ENCODE measurements around the gene TPSD1.
"Not testable (repeated sequence)": the region's sequence is repeated elsewhere in the genome, so short reads cannot be mapped to it uniquely, and the experiment has no call there.

TPSD1 gene

DNA sequence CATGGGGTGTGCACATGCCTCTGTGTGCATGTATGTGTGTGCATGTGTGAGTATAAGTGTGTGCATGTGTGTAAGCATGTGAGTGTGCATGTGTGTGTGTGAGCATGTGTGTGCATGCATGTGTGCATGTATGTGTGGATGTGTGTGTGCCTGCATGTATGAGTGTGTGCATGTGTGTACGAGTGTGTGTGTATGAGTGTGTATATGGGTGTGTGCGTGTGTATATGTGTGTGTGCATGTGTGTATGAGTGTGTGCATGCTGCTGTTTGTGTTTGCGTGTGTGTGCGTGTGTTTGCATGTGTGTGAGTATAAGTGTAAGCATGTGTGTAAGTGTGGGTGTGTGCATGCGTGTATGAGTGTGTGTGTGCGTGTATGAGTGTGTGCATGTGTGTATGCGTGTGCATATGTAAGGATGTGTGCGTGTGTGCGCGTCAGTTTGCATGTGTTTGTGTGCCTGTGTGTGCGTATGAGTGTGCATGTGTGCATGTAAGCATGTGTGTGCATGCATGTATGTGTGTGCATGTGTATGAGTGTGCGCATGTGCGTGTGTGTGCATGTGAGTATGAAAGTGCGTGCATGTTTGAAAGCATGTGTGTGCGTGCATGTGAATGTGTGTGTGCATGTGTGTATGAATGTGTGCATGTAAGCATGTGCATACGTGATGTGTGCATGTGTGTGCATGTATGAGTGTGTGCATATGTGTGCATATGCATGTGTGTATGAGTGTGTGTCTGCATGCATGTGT is 8.6 kb downstream of the TPSD1 start:
- no peak for DNase-seq

DNA sequence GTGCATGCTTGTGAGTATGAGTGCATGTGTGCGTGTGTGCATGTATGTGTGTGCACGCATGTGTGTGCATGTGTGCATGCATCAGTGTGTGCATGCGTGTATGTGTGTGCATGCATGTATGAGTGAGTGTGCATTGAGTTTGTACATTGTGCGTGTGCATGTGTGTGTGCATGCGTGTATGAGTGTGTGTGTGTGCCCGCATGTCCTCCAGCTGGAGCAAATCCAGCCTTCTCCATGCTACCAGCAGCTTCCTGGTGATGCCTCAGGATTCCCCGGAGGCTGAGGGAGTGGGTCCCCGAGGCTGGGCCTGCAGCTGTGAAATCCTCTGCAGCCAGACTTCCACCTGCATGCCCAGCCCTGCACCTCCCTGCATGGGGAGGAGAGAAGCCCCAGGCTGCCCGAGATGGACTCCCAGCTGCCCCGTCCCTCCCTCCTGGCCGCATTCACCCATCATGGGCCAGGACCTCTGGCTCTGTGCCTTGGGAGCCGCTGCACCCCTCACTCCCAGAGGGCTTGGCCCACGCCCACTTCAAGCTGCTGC is 9.3 kb downstream of the TPSD1 start:
- DNase-seq = no peak

DNA sequence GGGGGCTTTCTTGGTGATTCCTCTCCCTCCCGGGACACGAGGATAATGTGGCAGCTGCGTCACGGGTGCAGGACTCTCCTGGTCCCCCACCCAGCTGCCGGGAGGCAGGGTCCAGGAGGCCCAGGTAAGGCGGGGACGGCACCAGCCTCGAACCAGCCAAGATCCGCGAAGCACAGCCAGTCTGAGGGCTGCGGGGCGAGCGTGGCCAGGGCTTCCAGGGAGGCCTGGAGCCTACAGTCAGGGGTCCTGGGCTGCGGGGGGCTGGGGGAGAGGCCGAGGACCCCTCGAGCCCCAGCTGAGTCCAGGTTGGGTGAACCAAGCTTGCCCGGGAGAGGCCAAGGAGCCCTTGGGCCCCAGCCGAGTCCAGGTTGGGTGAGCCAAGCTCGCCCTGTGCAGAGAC is 10.0 kb downstream of the TPSD1 start:
- DNase-seq = no peak

DNA sequence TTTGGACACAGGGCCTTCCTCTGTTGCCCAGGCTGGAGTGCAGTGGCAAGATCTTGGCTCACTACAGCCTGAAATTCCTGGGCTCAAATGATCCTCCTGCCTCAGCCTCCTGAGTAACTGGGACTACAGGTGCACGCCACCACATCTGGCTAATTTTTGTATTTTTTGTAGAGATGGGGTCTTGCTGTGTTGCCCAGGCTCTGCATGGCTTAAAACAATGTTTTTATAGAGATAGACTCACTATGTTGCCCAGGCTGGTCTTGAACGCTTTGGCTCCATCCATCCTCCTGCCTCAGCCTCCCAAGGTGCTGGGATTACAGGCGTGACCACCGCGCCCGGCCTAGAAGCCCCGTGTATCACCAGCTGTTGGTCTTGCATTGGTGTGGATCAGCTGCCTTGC is 13.5 kb downstream of the TPSD1 start:
- DNase-seq = not testable (repeated sequence)

DNA sequence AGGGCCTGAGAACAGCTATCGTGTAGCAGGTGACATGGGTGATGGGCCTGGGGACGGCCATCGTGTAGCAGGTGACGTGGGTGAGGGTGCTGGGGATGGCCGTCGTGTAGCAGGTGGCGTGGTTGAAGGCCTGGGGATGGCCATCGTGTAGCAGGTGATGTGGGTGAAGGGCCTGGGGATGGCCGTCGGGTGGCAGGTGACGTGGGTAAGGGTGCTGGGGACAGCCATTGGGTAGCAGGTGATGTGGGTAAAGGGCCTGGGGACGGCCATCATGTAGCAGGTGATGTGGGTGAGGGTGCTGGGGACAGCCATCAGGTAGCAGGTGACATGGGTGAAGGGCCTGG is 15.5 kb downstream of the TPSD1 start:
- no peak for DNase-seq

DNA sequence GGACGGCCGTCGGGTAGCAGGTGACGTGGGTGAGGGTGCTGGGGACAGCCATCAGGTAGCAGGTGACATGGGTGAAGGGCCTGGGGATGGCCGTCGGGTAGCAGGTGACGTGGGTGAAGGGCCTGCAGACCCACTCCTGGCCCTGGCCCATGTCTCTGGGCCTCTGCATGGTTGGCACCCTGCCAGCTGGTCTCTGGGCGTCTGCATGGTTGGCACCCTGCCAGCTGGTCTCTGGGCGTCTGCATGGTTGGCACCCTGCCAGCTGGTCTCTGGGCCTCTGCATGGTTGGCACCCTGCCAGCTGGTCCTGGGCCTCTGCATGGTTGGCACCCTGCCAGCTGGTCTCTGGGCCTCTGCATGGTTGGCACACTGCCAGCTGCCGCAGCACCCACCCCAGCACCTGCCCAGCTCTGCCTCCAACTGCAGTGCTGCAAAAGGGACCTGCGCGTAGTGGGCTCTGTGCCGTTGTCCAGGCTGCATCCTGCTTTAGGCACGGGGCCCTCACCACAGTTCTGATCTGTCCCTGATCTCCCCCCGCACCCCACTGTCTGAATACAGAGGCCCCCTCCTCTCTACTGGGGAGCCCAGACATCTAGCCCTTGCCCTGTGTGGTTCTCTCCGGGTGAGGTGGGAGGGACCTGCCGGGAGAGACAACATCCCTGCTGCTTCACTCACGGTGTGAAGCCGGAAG is 16.0 kb downstream of the TPSD1 start:
- peak; percentile 24 for DNase-seq

DNA sequence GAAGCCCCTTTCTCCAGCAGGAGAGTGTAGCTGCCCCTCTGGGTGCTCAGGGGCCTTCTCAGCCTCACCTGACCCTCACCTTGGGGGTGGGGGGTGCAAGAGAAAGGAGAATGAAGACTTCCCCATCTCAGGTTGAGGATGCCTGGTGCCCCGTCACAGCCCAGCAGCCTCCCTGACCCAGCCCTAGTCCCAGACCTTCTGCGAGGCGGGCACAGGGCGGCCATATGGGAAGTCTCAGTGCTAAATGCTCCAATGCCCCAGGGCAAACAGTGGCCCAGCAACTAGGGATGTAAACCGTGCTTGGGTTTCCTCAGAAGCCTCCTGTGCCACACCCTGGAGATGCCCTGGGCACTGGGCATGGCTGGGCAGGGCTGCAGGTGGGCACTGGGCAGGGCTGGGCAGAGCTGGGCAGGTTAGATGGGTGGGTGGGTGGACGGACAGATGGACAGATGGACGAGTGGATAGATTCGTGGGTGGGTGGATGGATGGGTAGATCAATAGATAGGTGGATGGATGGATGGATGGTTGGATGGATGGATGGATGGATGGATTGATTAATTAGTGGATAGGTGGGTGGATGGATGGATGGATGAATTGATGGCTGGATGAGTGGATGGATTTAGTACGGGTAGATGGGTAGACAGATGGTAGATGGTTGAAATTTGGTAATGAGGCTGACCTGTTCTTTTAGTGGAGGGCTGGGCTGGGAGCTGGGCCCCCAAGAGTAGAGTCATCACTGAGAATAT is 16.8 kb downstream of the TPSD1 start:
- DNase-seq = no peak

DNA sequence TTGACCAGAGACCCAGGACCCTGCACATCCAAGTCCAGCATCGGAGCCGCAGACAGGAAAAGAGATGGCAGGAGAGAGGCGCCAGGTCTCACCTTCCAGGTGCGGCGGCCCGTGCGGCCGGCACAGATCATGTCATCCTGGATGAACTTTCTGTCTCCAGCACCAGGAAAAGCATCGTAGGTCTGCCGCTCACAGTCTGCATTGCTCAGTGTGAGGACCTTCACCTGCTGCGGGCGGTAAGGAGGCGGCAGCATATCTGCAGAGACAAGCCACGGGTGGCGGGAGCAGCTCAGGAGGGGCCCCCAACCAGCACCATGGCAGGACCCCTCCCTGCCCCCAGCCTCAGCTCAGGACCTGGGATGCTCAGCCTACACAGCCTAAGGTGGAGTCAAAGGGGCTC is 17.9 kb downstream of the TPSD1 start:
- DNase-seq = no peak

DNA sequence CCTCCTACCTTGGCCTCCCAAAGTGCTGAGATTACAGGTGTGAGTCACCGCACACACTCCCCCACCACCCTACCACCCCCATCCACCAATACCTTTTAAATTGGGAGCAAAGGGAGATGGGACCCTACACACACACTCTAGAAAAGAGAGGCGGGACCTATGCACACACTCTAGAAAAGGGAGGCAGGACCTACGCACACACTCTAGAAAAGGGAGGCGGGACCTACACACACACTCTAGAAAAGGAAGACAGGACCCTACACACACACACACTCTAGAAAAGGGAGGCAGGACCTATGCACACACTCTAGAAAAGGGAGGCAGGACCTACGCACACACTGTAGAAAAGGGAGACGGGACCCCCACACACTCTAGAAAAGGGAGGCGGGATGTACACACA is 18.9 kb downstream of the TPSD1 start:
- no peak for DNase-seq

DNA sequence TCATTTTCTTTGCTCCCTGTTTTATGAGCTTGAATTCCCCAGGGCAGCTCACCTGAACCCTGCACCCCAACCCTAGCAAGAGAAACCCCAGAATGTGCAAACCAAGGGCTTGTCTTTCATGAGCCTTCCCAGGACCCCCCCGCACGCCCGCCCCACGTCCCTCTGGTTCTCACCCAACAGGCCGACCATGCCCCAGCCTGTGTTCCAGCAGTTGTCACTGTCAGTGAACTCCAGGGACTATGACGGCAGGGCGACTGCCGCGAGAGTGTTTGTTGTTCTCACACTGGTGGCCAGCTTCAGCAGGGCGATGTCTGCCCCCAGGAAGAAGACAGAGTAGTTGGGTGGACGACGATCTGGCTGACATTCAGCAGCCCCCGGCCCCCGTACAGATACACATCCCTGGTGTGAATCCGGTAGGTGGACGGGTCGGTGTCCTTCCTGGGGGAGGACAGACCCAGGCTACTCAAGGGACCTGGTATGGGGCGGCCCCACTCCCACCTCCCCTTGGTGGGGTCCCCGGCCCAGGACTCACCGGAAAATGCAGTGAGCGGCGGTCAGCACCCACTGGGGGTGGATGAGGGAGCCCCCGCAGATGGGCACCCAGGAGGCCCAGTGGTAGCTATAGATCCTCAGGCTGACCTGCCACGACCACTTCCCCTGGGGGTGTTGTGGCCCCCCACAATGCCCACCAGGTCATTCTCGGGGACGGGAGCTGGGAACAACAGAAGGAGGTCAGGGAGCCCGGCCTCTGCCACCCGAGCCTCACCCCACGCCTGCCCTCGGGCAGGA is 20.1 kb downstream of the TPSD1 start:
- no peak for DNase-seq

DNA sequence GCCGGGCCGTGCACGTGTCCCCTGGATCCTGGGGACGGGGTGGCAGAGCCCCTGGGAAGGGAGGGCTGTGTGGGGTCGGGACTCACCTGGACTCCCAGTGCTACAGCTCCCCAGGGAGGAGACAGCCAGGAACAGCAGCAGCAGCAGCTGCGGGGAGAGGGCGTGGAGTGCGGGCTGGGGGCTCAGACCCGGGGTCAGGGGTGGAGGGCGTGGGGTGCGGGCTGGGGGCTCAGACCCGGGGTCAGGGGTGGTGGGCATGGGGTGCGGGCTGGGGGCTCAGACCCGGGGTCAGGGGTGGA is 20.7 kb downstream of the TPSD1 start:
- DNase-seq = no peak

DNA sequence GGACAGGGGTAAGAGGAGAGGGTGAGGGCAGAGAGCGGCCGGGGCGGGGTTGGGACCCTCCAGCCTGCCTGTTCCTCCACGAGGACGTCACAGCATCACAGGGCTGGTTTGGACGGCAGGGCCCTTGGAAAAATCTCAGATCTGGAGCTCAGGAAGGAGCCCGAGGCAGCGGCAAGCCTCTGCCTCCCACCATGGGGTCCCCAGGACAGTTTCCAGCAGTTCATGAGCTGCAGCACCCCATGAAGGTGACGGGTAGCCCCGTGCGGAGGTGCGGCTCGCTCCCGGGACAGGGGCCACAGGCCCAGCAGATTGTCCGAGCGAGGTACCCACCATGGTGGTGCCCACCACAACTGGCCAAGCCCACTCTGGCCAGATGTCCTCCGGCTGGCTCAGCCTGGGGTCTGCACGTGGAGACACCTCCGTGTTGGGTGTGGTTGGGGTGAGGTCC is 21.3 kb downstream of the TPSD1 start:
- no peak for DNase-seq

DNA sequence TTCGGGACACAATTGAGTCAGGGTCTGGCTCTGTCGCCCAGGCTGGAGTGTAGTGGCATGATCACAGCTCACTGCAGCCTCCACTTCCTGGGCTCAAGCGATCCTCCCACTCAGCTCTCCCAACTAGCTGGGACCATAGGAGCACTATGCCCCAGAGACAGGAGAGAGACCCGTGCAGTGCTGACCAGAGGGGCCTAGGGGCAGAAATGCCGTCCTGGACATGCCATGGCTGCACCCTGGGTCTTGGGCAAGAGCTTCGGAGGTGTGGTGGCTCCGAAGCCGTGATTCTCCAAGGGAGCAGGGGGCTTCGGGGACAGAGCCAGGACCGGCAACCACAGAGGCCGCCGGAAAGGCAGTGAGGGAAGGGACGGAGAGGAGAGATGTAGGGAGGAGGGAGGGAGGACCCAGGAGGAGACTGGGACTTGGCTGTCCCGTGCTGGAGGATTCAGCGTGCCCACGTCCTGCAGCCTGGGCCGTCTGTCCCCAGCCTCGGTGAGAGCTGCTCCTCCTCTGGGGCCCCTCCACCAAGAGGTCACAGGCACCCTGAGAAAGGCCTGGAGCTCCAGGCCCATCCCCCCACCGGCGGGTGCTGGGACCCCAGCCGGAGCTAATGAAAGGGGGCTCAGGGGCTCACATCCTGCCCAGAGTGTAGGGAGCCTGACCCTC is 21.9 kb downstream of the TPSD1 start:
- DNase-seq = no peak

DNA sequence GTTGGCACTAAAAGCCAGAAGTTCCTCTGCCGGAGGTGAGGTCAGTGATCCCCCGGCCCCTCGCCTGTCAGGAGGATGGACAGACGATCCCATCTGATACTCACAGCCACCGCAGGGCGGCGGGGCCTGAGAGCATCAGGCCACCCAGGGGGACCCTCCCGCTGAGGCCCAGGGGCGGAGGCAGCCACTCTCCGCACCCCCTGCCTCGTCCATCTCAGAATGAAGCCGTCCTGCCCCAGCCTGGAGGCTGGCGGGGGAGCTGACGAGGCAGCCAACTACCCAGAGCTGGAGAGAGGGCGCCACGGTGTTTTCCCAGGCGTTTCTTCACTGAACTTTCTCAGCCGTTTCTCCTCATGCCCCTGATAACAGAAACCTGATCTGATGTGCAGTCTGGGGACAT is 22.6 kb downstream of the TPSD1 start:
- no peak for DNase-seq

DNA sequence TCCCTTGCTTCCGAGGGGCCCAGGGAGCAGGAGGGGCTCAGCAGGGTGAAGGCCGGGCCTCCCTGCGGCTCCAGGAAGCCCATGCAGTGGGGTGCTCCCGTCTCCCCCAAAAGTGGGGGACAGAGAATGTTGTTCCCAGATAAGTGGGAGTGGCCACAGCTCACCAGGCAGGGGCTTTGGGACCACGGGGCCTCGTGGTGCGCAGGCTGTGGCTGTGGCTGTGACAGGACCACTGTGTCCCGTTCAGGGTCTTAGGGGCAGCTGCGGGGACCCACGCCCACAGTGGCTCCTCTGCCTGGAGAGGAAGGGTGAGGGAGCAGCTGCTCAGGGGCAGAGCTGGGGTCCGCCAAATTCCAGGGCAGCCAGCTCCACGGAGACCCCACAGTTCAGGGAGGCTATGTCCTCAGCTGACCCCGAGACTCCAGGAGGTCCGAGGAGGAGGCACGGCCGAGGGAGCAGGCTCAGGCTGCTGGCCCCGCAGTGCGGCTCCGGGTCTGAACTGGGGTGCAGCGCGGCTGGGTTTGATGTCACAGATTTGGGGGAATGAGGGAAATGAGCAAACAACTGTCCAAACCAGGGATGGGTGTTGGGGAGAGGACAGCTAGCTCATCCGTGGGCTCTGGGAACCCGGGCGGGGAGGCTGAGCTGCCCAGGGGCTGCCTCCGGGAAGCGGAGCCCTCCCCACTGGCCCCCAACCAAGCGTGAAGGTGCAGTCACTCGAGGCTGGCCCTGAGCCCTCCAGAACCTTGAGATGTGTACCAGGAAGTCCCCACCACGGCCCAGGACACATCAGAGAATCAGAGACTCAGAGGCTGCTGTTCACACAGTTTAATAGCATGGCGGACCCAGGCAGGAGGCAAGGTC is 23.4 kb downstream of the TPSD1 start:
- DNase-seq = no peak

DNA sequence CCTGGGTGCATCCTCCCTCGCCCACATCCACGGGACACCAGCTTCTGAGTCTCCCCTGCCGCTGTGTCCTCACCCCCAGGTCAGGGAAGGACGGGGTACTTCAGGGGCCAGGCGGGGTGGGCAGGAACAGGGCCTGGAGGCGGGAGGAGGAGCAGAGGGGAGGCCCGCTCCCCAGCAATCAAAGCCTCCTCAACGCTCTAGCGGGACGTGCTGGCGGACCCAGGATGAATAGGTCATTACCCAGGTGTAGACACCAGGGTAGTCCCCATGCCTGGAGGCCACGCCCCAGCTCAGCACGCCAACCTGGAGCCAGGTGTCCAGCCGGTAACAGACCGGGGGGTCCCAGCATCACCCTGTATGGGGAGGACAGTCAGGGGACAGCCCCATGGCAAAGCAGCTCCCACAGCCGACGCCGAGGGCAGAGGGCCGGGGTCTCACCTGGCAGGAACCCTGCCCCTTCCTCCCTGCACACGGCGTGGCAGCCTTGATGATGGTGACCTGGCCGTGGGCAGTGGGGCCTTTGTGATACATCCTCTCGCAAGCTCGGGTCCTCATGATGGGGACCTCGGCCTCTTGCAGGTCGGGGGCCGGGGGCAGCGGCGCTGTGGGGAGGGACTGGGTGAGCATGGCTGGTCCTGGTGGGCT is 24.2 kb downstream of the TPSD1 start:
- no peak for DNase-seq

DNA sequence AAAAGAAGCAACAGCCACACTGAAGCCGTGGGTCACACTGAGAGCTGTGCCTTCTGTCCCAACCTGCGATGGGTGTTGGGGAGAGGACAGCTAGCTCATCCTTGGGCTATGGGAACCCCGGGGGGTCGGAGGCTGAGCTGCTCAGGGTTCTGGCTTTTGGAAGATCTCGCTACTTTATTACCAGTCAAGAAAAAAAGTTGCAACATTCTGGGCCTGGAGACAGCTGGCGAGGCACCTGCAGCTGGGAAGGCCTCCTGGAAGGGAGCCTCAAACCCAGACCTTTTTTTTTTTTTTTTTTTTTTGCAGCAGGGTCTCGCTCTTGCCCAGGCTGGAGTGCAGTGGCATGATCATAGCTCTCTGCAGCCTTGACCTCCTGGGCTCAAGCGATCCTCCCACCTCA is 24.9 kb downstream of the TPSD1 start:
- DNase-seq = no peak

DNA sequence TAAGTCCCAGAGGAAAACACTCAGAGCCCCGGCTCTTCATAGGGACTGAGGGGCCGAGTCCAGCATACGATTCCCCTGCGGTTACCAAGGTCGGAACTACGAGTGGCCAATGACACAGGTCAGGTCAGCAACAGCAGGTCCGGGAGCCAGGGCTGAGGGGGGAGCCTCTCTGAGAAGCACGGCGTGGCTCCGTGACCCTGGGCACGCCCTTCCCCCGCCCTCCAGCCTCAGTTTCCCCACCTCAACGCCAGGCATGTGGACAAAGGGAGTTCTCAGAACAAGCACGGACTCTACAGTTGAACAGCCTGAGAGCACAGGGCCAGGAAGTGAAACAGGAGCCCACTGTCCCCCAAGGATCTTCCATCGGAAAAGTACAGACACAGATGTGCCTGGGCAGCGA is 25.6 kb downstream of the TPSD1 start:
- DNase-seq = no peak

DNA sequence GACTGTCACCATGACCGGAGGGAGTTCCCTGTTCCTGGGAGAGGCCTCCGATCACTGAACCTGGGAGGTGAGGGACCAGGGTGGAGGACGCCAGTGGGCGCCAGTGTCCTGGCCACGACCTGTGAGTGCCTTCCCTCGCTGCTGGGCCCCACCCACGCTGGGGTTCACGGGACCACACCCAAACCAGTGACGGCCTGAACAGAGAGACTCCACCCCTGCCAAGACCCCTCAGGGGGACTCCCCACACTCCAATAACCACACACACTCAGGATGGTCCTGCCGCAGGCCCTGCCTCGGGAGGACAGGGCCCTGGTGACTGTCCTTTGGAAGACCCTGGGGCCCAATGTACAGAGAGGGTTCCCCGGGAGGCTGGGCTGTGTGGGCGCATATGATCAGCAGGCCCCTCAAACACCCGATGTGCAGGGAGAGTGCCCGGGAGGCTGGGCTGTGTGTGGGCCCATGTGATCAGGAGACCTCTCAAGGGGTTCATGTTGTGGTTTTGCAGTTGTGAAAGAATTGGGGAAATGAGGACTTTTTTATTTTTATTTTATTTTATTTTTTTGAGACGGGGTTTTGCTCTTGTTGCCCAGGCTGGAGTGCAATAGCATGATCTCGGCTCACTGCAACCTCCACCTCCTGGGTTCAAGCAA is 26.6 kb downstream of the TPSD1 start:
- no peak for DNase-seq

DNA sequence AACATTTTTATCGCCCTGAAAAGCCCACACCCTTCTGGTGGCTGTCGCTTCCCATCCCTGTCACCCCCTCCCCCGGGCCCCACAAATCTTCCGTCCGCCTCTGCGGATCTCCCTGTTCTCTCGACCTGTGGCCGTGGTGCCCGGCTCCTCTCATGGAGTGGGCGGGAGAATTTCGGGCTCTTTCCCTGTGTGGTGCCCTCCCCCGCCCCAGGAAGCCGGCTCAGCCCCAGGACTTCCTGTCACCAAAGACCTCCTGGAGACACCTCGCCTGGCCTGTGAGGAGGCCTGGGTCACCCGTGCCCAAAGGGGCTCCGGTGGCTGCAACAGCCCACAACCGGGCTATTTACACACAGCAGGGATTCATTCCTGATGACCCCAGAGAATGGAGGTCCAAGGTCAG is 27.4 kb downstream of the TPSD1 start:
- no peak for DNase-seq
